HepG2 (cell line): ENCODE data around the gene KCNQ1OT1. TPM values are rescaled to one million over a fixed set of nuclear protein-coding genes. Genes with fewer than 3 reads are reported as not detected.

Experiments
- AHDC1 ChIP-seq: sonication (generic); formaldehyde crosslinking; IDR thresholded peaks from 2 replicates; pipeline ENCODE4 v1.5.1; 2020; ENCODE audit warnings: mild to moderate bottlenecking, missing genetic modification reagents, borderline replicate concordance
- BCL3 ChIP-seq: sonication (generic); formaldehyde crosslinking; IDR thresholded peaks from 2 replicates; pipeline ENCODE4 v1.5.1; 2020; ENCODE audit warnings: mild to moderate bottlenecking, missing genetic modification reagents, moderate library complexity
- BCL6 ChIP-seq: IDR thresholded peaks from 2 replicates; pipeline ENCODE4 v1.6.1; 2016; ENCODE audit warnings: missing genetic modification reagents, missing compliant biosample characterization
- CBX5 ChIP-seq: sonication (generic); formaldehyde crosslinking; IDR thresholded peaks from 2 replicates; pipeline ENCODE4 v1.4.0; 2020; ENCODE audit warnings: missing genetic modification reagents, borderline replicate concordance
- GATAD1 ChIP-seq: IDR thresholded peaks from 2 replicates; pipeline ENCODE4 v1.6.1; 2016; ENCODE audit warnings: missing genetic modification reagents, missing compliant biosample characterization
- GZF1 ChIP-seq: sonication (generic); formaldehyde crosslinking; IDR thresholded peaks from 2 replicates; pipeline ENCODE4 v1.5.1; 2020; ENCODE audit warnings: mild to moderate bottlenecking, missing genetic modification reagents
- ISL2 ChIP-seq: sonication (generic); formaldehyde crosslinking; IDR thresholded peaks from 2 replicates; pipeline ENCODE4 v1.5.0; 2020; ENCODE audit warnings: missing genetic modification reagents
- JDP2 ChIP-seq: sonication (generic); formaldehyde crosslinking; IDR thresholded peaks from 2 replicates; pipeline ENCODE4 v1.8.1; 2022; ENCODE audit warnings: missing genetic modification reagents, borderline replicate concordance
- RFX5 ChIP-seq: IDR thresholded peaks from 2 replicates; pipeline ENCODE4 v1.6.1; 2011; ENCODE audit warnings: low read depth, low read length, improper control_type of control experiment
- RFXAP ChIP-seq: sonication (generic); formaldehyde crosslinking; IDR thresholded peaks from 2 replicates; pipeline ENCODE4 v1.4.0; 2020; ENCODE audit warnings: missing genetic modification reagents, borderline replicate concordance
- ZBTB20 ChIP-seq: sonication (generic); formaldehyde crosslinking; IDR thresholded peaks from 2 replicates; pipeline ENCODE4 v1.8.1; 2023; ENCODE audit warnings: missing genetic modification reagents, low read depth, mild to moderate bottlenecking, borderline replicate concordance
- ZEB1 ChIP-seq: IDR thresholded peaks from 2 replicates; pipeline ENCODE4 v1.6.1; 2012; ENCODE audit warnings: mild to moderate bottlenecking, low read depth, inconsistent platforms; ENCODE audit not compliant: insufficient replicate concordance
- ZNF329 ChIP-seq: sonication (generic); formaldehyde crosslinking; IDR thresholded peaks from 2 replicates; pipeline ENCODE4 v1.9.0; 2021; ENCODE audit warnings: low read depth, mild to moderate bottlenecking, missing genetic modification reagents
- ZNF343 ChIP-seq: sonication (generic); formaldehyde crosslinking; IDR thresholded peaks from 2 replicates; pipeline ENCODE4 v1.4.0; 2020; ENCODE audit warnings: mild to moderate bottlenecking, missing genetic modification reagents
- ZNF350 ChIP-seq: sonication (generic); formaldehyde crosslinking; IDR thresholded peaks from 2 replicates; pipeline ENCODE4 v1.4.0; 2020; ENCODE audit warnings: mild to moderate bottlenecking, low read depth, missing genetic modification reagents, borderline replicate concordance
- ZNF547 ChIP-seq: sonication (generic); formaldehyde crosslinking; IDR thresholded peaks from 2 replicates; pipeline ENCODE4 v1.5.1; 2020; ENCODE audit warnings: mild to moderate bottlenecking, missing genetic modification reagents
- polyA plus RNA-seq, 8 experiments: library from polyadenylated mRNA; depleted of rRNA in 3 of 8; stranded (reverse) in 7 of 8; unstranded in 1 of 8; fragments of >200 nt; fragmentation: Illumina TruSeq in 4 of 8; extraction: Trizol in 4 of 8; gene quantifications; 2 replicates each; pipeline versions ENCODE4 v1.2.1 to v1.2.3, GENCODE V29; 2011 to 2016; ENCODE audit warnings: low read depth in 4 of 8, missing spikeins in 1 of 8, mixed read lengths in 1 of 8; ENCODE audit not compliant: insufficient read depth in 1 of 8
- total RNA-seq, 5 experiments: library from RNA; depleted of rRNA; stranded (reverse); fragments of >200 nt; fragmentation: Illumina TruSeq; extraction: Trizol; gene quantifications; 2 replicates each; pipeline ENCODE4 v1.2.3, GENCODE V29; 2016; ENCODE audit warnings: low read depth in 1 of 5
- TF ChIP-seq, protein P1 (sequence below): sonication (generic); formaldehyde crosslinking; IDR thresholded peaks from 2 replicates; pipeline ENCODE4 v1.9.0; 2021; ENCODE audit warnings: missing genetic modification reagents, borderline replicate concordance
- TF ChIP-seq, protein P2 (sequence below): sonication (generic); formaldehyde crosslinking; IDR thresholded peaks from 2 replicates; pipeline ENCODE4 v1.5.0; 2020; ENCODE audit warnings: mild to moderate bottlenecking, missing genetic modification reagents, moderate library complexity

KCNQ1OT1 gene
- total and polyA plus RNA-seq, 2 of the 13 experiments (the other 11 are each of a cell fraction or from before 2014, with no cell fraction given) = 1.3 to 18.9 TPM

GRCh38 chr11:2691355-2691761 is 8.4 kb downstream of the KCNQ1OT1 start (continued):
- TF ChIP-seq AHDC1 (CRISPR knock-in tag) = no peak; the same call in 1 of the 2 replicates
- TF ChIP-seq JDP2 (CRISPR knock-in tag) = no peak
- TF ChIP-seq ZEB1 = no peak
- no peak for TF ChIP-seq ZNF329 (CRISPR knock-in tag)
- TF ChIP-seq BCL3 = no peak
- no peak for TF ChIP-seq RFX5
- no peak for TF ChIP-seq ZNF343
- TF ChIP-seq, protein P1, sequence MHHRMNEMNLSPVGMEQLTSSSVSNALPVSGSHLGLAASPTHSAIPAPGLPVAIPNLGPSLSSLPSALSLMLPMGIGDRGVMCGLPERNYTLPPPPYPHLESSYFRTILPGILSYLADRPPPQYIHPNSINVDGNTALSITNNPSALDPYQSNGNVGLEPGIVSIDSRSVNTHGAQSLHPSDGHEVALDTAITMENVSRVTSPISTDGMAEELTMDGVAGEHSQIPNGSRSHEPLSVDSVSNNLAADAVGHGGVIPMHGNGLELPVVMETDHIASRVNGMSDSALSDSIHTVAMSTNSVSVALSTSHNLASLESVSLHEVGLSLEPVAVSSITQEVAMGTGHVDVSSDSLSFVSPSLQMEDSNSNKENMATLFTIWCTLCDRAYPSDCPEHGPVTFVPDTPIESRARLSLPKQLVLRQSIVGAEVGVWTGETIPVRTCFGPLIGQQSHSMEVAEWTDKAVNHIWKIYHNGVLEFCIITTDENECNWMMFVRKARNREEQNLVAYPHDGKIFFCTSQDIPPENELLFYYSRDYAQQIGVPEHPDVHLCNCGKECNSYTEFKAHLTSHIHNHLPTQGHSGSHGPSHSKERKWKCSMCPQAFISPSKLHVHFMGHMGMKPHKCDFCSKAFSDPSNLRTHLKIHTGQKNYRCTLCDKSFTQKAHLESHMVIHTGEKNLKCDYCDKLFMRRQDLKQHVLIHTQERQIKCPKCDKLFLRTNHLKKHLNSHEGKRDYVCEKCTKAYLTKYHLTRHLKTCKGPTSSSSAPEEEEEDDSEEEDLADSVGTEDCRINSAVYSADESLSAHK (CRISPR knock-in tag) = no peak
- peak; percentile 19; the same call in 1 of the 2 replicates for TF ChIP-seq ISL2 (CRISPR knock-in tag)
- TF ChIP-seq GZF1 (CRISPR knock-in tag) = no peak
- no peak for TF ChIP-seq GATAD1
- no peak for TF ChIP-seq ZNF547
- TF ChIP-seq ZBTB20 (CRISPR knock-in tag) = no peak
- no peak for TF ChIP-seq ZNF350 (CRISPR knock-in tag)
- TF ChIP-seq, protein P2, sequence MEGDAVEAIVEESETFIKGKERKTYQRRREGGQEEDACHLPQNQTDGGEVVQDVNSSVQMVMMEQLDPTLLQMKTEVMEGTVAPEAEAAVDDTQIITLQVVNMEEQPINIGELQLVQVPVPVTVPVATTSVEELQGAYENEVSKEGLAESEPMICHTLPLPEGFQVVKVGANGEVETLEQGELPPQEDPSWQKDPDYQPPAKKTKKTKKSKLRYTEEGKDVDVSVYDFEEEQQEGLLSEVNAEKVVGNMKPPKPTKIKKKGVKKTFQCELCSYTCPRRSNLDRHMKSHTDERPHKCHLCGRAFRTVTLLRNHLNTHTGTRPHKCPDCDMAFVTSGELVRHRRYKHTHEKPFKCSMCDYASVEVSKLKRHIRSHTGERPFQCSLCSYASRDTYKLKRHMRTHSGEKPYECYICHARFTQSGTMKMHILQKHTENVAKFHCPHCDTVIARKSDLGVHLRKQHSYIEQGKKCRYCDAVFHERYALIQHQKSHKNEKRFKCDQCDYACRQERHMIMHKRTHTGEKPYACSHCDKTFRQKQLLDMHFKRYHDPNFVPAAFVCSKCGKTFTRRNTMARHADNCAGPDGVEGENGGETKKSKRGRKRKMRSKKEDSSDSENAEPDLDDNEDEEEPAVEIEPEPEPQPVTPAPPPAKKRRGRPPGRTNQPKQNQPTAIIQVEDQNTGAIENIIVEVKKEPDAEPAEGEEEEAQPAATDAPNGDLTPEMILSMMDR (CRISPR knock-in tag) = no peak
- no peak for TF ChIP-seq RFXAP (CRISPR knock-in tag)
- TF ChIP-seq CBX5 (CRISPR knock-in tag) = no peak
- peak; percentile 30; the same call in 1 of the 2 replicates for TF ChIP-seq BCL6 (CRISPR knock-in tag)
